ENCODE measurements around the gene IER2. TPM values are rescaled to one million over a fixed set of nuclear protein-coding genes. Genes with fewer than 3 reads are reported as not detected.

Gene IER2
- total and polyA plus RNA-seq, 9 of the 15 experiments (the other 6 are each of a cell fraction or from before 2014, with no cell fraction given): 4.5 to 205 (median 23.7) TPM

DNA sequence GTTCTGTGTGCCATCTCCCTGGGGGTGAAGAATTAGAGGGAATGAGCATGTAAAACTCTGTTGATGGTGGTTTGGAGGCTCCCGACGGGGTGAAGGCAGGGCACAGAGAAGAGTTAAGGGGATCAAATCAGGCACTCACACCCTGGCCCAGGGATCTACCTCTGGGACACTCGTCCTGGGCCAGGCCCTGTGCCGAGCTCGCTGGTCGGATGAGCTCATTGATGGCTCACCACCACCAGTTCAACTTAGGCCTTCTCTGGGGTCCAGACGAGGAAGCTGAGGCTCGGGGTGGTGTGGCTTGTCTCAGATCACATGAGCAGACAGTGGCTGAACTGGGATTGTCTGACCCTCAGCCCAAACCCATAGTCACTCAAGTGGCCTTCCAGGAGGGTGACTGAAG lies 30.6 kb upstream of the IER2 start:
- peak overlapping the region; percentile 99; the same call in 1 of the 2 replicates for H3K4me3 ChIP-seq
- H3K27ac ChIP-seq (ENCODE audit: extremely low read depth, low read depth, low read length): peak overlapping the region; percentile 95
- peak overlapping the region; percentile 88 for H3K4me2 ChIP-seq (ENCODE audit: insufficient read depth, low read length)
- FAIRE-seq (no peak), DNase-seq (ENCODE audit: extremely low read depth in 1 of 4, low spot score in 3 of 4) (no peak), ATAC-seq (no peak)
- H3K9ac ChIP-seq (ENCODE audit: insufficient read depth in 1 of 2, low read depth in 2 of 2, low read length in 2 of 2): peak overlapping the region; percentile 62 to 97
- peaks cover 21 to 56% of the 10 kb centered on the region in 2 experiments; a peak in 4 of 5 replicates for H3K4me1 ChIP-seq (replicated peaks in 1 of 2; ENCODE audit: control insufficient read depth in 2 of 2, insufficient read depth in 2 of 2, low read length in 2 of 2)
- ChIA-PET POLR2A (interaction anchor here (0.5 to 4.9 kb wide), 12 partner anchors 9 to 42 kb away, joined by 3 to 31 read pairs (median 6); partner anchors contain the start of genes IER2 and STX10), CTCF (ENCODE audit: low intra/inter-chr PET ratio) (no interaction called here)
- peaks cover 12% of the 10 kb centered on the region for H3K9me1 ChIP-seq (ENCODE audit: control insufficient read depth, insufficient read depth, low read length)
- no peaks in the 10 kb centered on the region for H3K27me3 ChIP-seq (ENCODE audit: control insufficient read depth in 2 of 2, insufficient read depth in 2 of 2, low read length in 2 of 2)
- 63% methylated on average over 6 of the region's 8 CpGs for WGBS (ENCODE audit: insufficient coverage, low coverage, missing lambda C conversion rate)
- no peaks in the 10 kb centered on the region for H3K9me3 ChIP-seq (replicated peaks; ENCODE audit: control insufficient read depth, insufficient read depth, low read depth, low read length)
- in situ Hi-C loops (cut with MboI): no loop called here
- TF ChIP-seq, protein P1, sequence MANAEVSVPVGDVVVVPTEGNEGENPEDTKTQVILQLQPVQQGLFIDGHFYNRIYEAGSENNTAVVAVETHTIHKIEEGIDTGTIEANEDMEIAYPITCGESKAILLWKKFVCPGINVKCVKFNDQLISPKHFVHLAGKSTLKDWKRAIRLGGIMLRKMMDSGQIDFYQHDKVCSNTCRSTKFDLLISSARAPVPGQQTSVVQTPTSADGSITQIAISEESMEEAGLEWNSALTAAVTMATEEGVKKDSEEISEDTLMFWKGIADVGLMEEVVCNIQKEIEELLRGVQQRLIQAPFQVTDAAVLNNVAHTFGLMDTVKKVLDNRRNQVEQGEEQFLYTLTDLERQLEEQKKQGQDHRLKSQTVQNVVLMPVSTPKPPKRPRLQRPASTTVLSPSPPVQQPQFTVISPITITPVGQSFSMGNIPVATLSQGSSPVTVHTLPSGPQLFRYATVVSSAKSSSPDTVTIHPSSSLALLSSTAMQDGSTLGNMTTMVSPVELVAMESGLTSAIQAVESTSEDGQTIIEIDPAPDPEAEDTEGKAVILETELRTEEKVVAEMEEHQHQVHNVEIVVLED (CRISPR knock-in tag; IDR thresholded peaks at IDR 0.05): no peak
- TF ChIP-seq POLR2AphosphoS5 (IDR thresholded peaks at IDR 0.05; ENCODE audit: control insufficient read depth, insufficient read depth, low read depth, low read length): 0 out of 2 replicates have a peak, but pooled peaks have one; percentile 13
- TF ChIP-seq MAFK (IDR thresholded peaks at IDR 0.05; ENCODE audit: low read length): no peak
- TF ChIP-seq POLR2G (IDR thresholded peaks at IDR 0.05; ENCODE audit: low read depth, low read length): 0 out of 2 replicates have a peak, but pooled peaks have one; percentile 16
- TF ChIP-seq, protein P2, sequence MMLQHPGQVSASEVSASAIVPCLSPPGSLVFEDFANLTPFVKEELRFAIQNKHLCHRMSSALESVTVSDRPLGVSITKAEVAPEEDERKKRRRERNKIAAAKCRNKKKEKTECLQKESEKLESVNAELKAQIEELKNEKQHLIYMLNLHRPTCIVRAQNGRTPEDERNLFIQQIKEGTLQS (IDR thresholded peaks at IDR 0.05): peak; percentile 23; the same call in 1 of the 2 replicates
- TF ChIP-seq, protein P2 (CRISPR knock-in tag; conservative IDR thresholded peaks at IDR 0.05): no peak
- no peak for TF ChIP-seq ZNF165 (CRISPR knock-in tag; IDR thresholded peaks at IDR 0.05; ENCODE audit: borderline replicate concordance)
- TF ChIP-seq MCM7 (IDR thresholded peaks at IDR 0.05): no peak
- BruUV-seq (replicated peaks): no TSS peak
- peaks cover 95% of the 10 kb centered on the region for H3K79me2 ChIP-seq (ENCODE audit: control insufficient read depth, insufficient read depth, low read length)
- H2AFZ ChIP-seq (ENCODE audit: low read depth, low read length): no peak overlapping the region
- intact Hi-C loops (cut with micrococcal nuclease): loop anchor here (2.0 kb wide), 1 partner anchor 31 kb away; the partner anchor contains the start of genes IER2 and STX10
- peaks cover 48% of the 10 kb centered on the region for H4K20me1 ChIP-seq (replicated peaks; ENCODE audit: control insufficient read depth, insufficient read depth, low read length)
- peaks cover 63% of the 10 kb centered on the region for H3K36me3 ChIP-seq (ENCODE audit: control insufficient read depth, insufficient read depth, low read length)
